HEK293 (cell line): Measurements from ENCODE around the gene HMCN1.

ENCODE experiments used
- CTCF ChIA-PET: fragments of 350-600 bp; formaldehyde crosslinking; extraction: SDS; loops from one replicate; lab custom pipeline; 2021; ENCODE audit warnings: antibody characterized with exemption; lab: Yijun Ruan, JAX
- POLR2A ChIA-PET: fragments of 300-600 bp; formaldehyde crosslinking; extraction: SDS; loops from one replicate; lab custom pipeline; 2020; ENCODE audit warnings: antibody characterized with exemption, inconsistent platforms; lab: Yijun Ruan, JAX
- H3K27ac ChIP-seq: fragments of 200-500 bp; sonication (Bioruptor generic); 2 replicates; pipeline ENCODE4 v1.5.1; 2014; ENCODE audit warnings: low read depth, low read length, control low read depth, inconsistent platforms; ENCODE audit errors: extremely low read depth
- H3K36me3 ChIP-seq, 2 experiments: fragments of 200-500 bp in 1 of 2; sonication (Bioruptor generic) in 1 of 2; 1 replicate in 1 of 2; 2 replicates in 1 of 2; pipeline ENCODE4 v1.5.1; 2014 to 2017; ENCODE audit warnings: inconsistent platforms in 2 of 2, low read length in 2 of 2; ENCODE audit not compliant: control insufficient read depth in 2 of 2, insufficient read depth in 1 of 2
- H3K4me1 ChIP-seq: fragments of 200-500 bp; sonication (Bioruptor generic); 2 replicates; pipeline ENCODE4 v1.5.1; 2014; ENCODE audit warnings: mild to moderate bottlenecking, low read length, inconsistent platforms; ENCODE audit not compliant: control insufficient read depth, insufficient read depth
- H3K4me3 ChIP-seq: 2 replicates; pipeline ENCODE4 v1.5.1; 2011; ENCODE audit warnings: low read depth, mild to moderate bottlenecking, control low read depth, low read length, moderate library complexity
- H3K9me3 ChIP-seq: fragments of 200-500 bp; sonication (Bioruptor generic); 2 replicates; pipeline ENCODE4 v1.5.1; 2014; ENCODE audit warnings: low read depth, low read length, inconsistent platforms; ENCODE audit not compliant: control insufficient read depth, insufficient read depth
- BCL11A ChIP-seq: fragments of 450-650 bp; formaldehyde crosslinking; IDR thresholded peaks from 2 replicates; pipeline ENCODE4 v1.5.1; 2016; ENCODE audit warnings: low read depth, missing biosample characterization, missing genetic modification characterization
- PRDM1 ChIP-seq: fragments of 450-650 bp; formaldehyde crosslinking; IDR thresholded peaks from 2 replicates; pipeline ENCODE4; 2016; ENCODE audit warnings: missing biosample characterization, missing genetic modification characterization
- PRDM4 ChIP-seq: fragments of 450-650 bp; formaldehyde crosslinking; IDR thresholded peaks from 2 replicates; pipeline ENCODE4 v1.5.1; 2017; ENCODE audit warnings: missing biosample characterization, missing genetic modification characterization
- REPIN1 ChIP-seq: fragments of 450-650 bp; formaldehyde crosslinking; IDR thresholded peaks from 2 replicates; pipeline ENCODE4 v1.5.1; 2017; ENCODE audit warnings: missing biosample characterization, missing genetic modification characterization, low read depth
- SETDB1 ChIP-seq: IDR thresholded peaks from one replicate; pipeline ENCODE4 v1.6.1; 2017; ENCODE audit warnings: mild to moderate bottlenecking, low read length, moderate library complexity, mixed read lengths; ENCODE audit not compliant: insufficient read length
- ZFHX2 ChIP-seq: fragments of 450-650 bp; formaldehyde crosslinking; conservative IDR thresholded peaks from 2 replicates; pipeline ENCODE4 v1.5.1; 2016; ENCODE audit warnings: missing biosample characterization, missing genetic modification characterization
- ZNF280C ChIP-seq: fragments of 450-650 bp; formaldehyde crosslinking; IDR thresholded peaks from 2 replicates; pipeline ENCODE4 v1.5.1; 2016; ENCODE audit warnings: missing biosample characterization, missing genetic modification characterization
- ZNF354C ChIP-seq: fragments of 450-650 bp; formaldehyde crosslinking; IDR thresholded peaks from 2 replicates; pipeline ENCODE4 v1.5.1; 2016; ENCODE audit warnings: missing biosample characterization, missing genetic modification characterization, low read depth, borderline replicate concordance
- ZNF521 ChIP-seq: fragments of 450-650 bp; formaldehyde crosslinking; IDR thresholded peaks from 2 replicates; pipeline ENCODE4 v1.5.1; 2017; ENCODE audit warnings: missing biosample characterization, mild to moderate bottlenecking, missing genetic modification characterization
- ZNF530 ChIP-seq: fragments of 450-650 bp; formaldehyde crosslinking; IDR thresholded peaks from 2 replicates; pipeline ENCODE4 v1.5.1; 2016; ENCODE audit warnings: low read depth, missing biosample characterization, missing genetic modification characterization
- ZNF558 ChIP-seq: fragments of 450-650 bp; formaldehyde crosslinking; IDR thresholded peaks from 2 replicates; pipeline ENCODE4 v1.5.1; 2016; ENCODE audit warnings: missing biosample characterization, missing genetic modification characterization
- ZNF707 ChIP-seq: fragments of 450-650 bp; formaldehyde crosslinking; IDR thresholded peaks from 2 replicates; pipeline ENCODE4 v1.5.1; 2016; ENCODE audit warnings: missing biosample characterization, missing genetic modification characterization
- ZNF768 ChIP-seq: fragments of 450-650 bp; formaldehyde crosslinking; IDR thresholded peaks from 2 replicates; pipeline ENCODE4 v1.5.1; 2018; ENCODE audit warnings: missing biosample characterization, mild to moderate bottlenecking, missing genetic modification characterization
- ZNF776 ChIP-seq: fragments of 450-650 bp; formaldehyde crosslinking; IDR thresholded peaks from 2 replicates; pipeline ENCODE4 v1.5.0; 2017; ENCODE audit warnings: missing biosample characterization, missing genetic modification characterization, borderline replicate concordance
- ZNF785 ChIP-seq: fragments of 450-650 bp; formaldehyde crosslinking; IDR thresholded peaks from 2 replicates; pipeline ENCODE4 v1.5.1; 2016; ENCODE audit warnings: missing biosample characterization, missing genetic modification characterization

HMCN1 gene

GRCh38 chr1:185727726-185728125 is 6.5 kb upstream of the HMCN1 start:
- CTCF ChIA-PET, result interaction anchor here (1.2 kb wide), 1 partner anchor 195 kb away, joined by 3 read pairs; no protein-coding TSS in a partner anchor
- Histone ChIP-seq H3K4me3 (no peak overlapping the region), H3K9me3 (no peaks in the 10 kb centered on the region), H3K4me1 (peaks cover 2% of the 10 kb centered on the region; the same call in 1 of the 2 replicates)
- POLR2A ChIA-PET, result no interaction called here
- TF ChIP-seq REPIN1 (no peak), ZNF280C (tag by site-specific recombination) (no peak), ZNF785 (tag by site-specific recombination) (no peak), BCL11A (no peak), ZNF354C (tag by site-specific recombination) (no peak), ZNF530 (no peak)
- TF ChIP-seq, all 188 proteins: peak for 0
- Histone ChIP-seq H3K36me3 (no peaks in the 10 kb centered on the region), H3K27ac (no peak overlapping the region)

- Histone ChIP-seq H3K4me1 (peaks cover 6% of the 10 kb centered on the region; the same call in 1 of the 2 replicates), H3K9me3 (no peaks in the 10 kb centered on the region), H3K27ac (no peak overlapping the region), H3K4me3 (no peak overlapping the region), H3K36me3 (no peaks in the 10 kb centered on the region)
- POLR2A ChIA-PET, result no interaction called here
- peak; percentile 83 for TF ChIP-seq SETDB1
- TF ChIP-seq ZNF707, result no peak
- TF ChIP-seq PRDM1 (tag by site-specific recombination), result peak; percentile 81
- CTCF ChIA-PET, result interaction anchor here (0.7 kb wide), 1 partner anchor 500 kb away, joined by 3 read pairs; no protein-coding TSS in a partner anchor
Observed at GRCh38 chr1:185731446-185731845, 2.7 kb upstream of the HMCN1 start.

- POLR2A ChIA-PET, result no interaction called here
Observed at GRCh38 chr1:185732951-185733350, 1.2 kb upstream of the HMCN1 start.

More at GRCh38 chr1:185732951-185733350, 1.2 kb upstream of the HMCN1 start:
- H3K27ac ChIP-seq, result no peak overlapping the region
- no peaks in the 10 kb centered on the region for H3K36me3 ChIP-seq
- CTCF ChIA-PET, result interaction anchor here (1.1 to 4.3 kb wide), 2 partner anchors 13 to 255 kb away, joined by 5 to 32 read pairs; no protein-coding TSS in a partner anchor
- H3K9me3 ChIP-seq, result no peaks in the 10 kb centered on the region
- peaks cover 6% of the 10 kb centered on the region; the same call in 1 of the 2 replicates for H3K4me1 ChIP-seq
- TF ChIP-seq ZNF776 (tag by site-specific recombination), result no peak
- no peak for TF ChIP-seq ZNF530
- no peak for TF ChIP-seq PRDM4
- TF ChIP-seq ZNF521 (tag by site-specific recombination), result no peak
- TF ChIP-seq ZNF558, result no peak
- TF ChIP-seq ZNF768 (tag by site-specific recombination), result no peak
- no peak for TF ChIP-seq ZFHX2 (tag by site-specific recombination)
- H3K4me3 ChIP-seq, result no peak overlapping the region
